ENCODE measurements around the gene FAN1.

The FAN1 gene

DNA sequence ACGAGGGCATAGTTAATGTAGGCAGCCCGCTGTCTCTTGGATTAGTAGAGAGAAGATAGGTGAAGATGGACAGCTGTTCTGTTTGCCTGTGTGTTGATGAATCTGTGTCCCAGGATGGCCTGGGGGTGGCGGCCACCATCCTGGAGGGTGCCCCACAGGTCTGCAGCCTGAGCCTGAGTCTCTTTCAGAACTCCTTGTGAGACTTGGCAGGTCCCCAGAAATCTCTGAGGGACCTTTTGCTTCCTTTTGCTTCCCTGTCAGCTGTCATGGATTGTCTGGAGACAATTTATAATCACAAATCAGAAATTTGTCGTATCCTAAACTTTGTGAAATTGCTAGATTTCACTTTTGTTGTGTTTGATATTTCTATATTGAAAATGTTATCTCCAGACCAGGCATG lies 17.4 kb downstream of the FAN1 start:
- DNase-seq (ENCODE audit: low read depth), result no peak

GRCh38 chr15:30921781-30922479 lies 18.2 kb downstream of the FAN1 start:
- DNase-seq (ENCODE audit: low read depth), result no peak

- DNase-seq (ENCODE audit: low read depth), result no peak
Measured at GRCh38 chr15:30922480-30923311, 19.0 kb downstream of the FAN1 start.

- no peak for DNase-seq (ENCODE audit: low read depth)
Measured at GRCh38 chr15:30923429-30923828, 19.7 kb downstream of the FAN1 start.

DNA sequence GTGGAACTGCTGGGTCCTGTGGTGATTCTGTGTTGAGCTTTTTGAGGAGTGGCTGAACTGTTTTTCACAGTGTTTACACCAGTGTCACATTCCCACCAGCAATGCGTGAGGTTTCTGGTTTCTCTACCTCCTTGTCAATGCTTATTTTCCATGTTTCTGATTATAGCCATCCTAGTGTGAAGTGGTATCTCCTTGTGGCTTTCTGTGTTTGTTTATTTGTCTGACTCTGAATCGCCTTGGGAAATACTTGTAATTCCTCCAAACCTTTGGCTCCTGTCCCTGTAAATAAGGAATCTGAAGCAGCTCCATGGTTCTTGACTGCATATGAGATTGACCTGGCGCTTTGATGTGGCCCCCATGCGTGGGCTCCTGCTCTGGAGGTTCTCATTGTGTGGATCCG lies 20.6 kb downstream of the FAN1 start:
- no peak for DNase-seq (ENCODE audit: low read depth)

- DNase-seq (ENCODE audit: low read depth), result no peak
Measured at GRCh38 chr15:30925686-30926085, 22.0 kb downstream of the FAN1 start.

GRCh38 chr15:30926161-30926560 lies 22.4 kb downstream of the FAN1 start:
- DNase-seq (ENCODE audit: low read depth), result no peak

DNA sequence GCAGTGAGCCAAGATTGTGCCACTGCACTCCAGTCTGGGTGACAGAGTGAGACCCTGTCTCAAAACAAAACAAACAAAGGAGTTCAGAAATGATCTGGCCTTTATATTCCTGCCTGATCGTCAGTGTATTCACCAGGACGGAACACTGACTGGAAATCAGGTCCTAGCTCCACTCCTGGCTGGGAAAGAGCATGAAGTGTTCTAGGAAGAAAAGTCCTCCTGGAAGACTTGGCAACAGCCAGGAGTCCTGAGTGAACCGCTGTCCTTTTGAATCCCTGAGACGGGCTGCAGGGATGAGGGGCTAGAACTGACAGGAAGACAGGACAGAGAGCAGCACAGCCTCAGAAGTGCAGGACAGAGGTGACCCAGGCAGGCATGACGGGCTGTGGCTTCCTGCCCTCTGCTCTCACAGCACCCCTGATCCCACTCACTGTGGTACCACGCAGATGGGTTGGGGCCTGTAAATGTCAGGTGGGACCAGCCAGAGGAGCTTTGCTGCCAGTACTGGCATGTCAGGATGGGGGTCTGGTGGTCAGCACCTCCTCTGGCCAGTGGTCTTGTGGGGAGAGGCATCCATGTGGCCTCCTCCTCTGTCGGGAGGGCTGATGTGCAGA lies 23.5 kb downstream of the FAN1 start:
- no peak for DNase-seq (ENCODE audit: low read depth)

DNA sequence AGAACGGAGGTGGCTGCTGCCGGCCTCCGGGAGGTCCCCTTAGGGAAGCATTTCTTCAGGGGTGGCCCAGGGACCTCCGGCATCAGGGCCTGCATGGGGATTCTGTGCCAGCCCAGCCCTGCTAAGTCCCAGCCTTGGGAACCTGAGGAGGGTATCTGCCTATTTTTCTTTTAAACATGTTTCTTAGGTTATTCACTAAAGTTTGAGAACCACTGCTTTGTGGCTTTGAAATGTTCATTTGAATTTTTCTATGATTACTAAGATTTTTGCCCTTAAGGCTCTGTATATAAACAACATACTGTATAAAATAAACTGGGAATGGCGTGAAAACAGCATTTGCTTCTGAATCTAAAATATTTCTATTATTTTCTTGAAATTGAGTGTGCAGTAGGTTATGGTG lies 24.4 kb downstream of the FAN1 start:
- no peak for DNase-seq (ENCODE audit: low read depth)

- no peak for DNase-seq (ENCODE audit: low read depth)
Measured at GRCh38 chr15:30929064-30929669, 25.5 kb downstream of the FAN1 start.

- no peak for DNase-seq (ENCODE audit: low read depth)
Measured at GRCh38 chr15:30929982-30930381, 26.3 kb downstream of the FAN1 start.

DNA sequence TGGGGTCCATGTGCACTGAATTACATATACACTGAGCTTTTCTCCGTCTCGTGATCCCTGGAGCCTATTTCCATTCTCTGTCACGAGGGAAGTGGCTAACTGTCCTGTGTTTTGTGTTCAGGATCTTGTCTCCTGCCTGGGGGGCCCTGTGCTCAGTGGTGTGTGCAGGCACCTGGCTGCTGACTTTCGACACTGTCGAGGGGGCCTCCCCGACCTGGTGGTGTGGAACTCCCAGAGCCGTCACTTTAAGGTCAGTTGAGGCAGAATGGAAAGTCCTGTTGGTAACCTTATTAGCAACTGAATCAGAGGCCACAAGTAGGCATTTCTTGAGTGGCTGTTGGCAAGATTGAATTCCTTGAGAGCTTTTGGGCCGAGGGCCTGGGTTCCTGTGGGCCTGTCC lies 26.7 kb downstream of the FAN1 start:
- DNase-seq (ENCODE audit: low read depth), result no peak

DNA sequence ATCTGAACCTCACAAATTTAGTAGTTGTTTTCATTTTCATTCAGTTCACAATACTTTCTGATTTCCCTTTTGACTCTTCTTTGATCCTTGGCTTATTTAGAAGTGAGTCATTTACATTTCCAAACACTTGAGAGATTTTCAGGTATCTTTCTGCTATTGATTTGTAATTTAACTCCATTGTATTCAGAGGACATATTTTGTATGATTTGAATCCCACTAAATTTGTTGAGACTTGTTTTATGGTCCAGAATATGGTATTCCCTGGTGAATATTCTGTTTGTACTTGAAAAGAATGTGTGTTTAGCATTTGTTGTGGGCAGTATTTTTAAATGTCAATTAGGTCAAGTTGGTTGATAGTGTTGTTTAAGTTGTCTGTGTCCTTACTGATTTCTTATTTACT lies 29.6 kb downstream of the FAN1 start:
- no peak for DNase-seq (ENCODE audit: low read depth)

- DNase-seq (ENCODE audit: low read depth), result no peak
Measured at GRCh38 chr15:30939161-30939560, 35.4 kb downstream of the FAN1 start.

DNA sequence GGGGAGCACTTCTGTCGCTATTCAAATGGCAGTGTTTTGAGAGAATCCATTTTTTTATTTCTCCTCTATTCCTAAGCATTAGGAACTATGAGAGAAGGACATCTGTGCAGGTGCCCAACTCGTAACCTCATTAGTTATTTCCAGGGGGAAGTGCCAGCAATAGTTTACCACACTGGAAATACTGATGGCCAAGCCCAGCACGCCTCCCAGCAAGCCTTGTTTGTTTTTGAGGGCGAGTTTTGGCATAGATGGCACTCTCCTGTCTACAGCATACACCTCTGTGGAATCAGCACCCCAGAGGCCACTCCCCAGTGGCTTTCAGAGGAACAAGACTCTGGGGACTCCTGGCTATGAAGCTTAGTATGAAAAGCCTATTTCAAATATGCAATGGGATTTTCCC lies 36.6 kb downstream of the FAN1 start:
- no peak for DNase-seq (ENCODE audit: low read depth)

- DNase-seq (ENCODE audit: low read depth), result no peak
Measured at GRCh38 chr15:30941520-30941919, 37.8 kb downstream of the FAN1 start.

GRCh38 chr15:30943654-30944335 lies 40.1 kb downstream of the FAN1 start:
- DNase-seq (ENCODE audit: low read depth), result no peak

DNA sequence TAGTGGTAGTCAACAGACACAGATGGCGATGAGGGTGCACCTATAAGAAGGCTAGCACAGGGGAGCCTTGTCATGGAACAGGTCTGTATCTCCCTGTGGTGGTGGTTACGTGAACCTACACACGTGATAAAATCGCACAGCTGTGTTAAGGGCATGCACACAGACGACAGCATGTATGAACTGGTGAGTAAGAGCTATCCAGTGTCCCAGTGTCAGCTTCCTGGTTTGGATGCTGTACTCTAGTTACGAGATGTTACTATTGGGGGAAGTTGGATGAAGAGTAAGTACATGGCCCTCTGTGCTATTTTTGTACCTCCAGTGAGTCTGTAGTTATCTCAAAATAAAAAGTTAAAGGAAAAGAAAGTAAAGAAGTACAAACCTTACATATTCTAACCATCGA lies 49.5 kb downstream of the FAN1 start:
- no peak for DNase-seq (ENCODE audit: low read depth)

DNA sequence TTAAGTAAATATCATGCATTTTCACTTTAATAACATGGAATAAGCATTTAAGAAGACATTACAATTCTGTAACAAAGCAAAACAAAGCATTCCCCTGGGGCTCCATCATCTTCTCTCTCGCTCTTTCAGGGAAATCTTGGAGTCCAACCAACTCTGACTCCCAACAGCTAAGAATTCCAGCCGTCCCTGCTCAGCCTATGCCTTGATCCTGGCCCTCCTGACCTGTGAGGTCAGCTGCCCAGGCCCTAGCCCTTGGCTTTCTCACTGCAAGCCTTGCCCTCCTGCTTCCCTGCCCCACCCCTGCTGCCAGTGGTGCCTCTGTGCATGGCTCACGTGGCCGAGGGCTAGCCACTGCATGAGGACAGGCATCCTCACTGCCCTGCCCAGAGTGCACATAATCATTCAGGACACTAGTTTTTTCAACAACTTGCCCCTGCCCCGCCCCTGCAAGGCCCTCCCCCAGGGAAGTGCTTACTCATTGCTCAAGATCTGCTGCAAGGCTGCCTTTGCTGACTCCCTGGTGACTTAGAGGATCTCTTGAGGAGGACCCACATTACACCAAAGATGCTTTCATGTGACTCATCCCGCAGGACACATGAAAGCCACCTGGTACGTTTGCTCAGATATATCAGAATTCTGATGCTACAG lies 50.1 kb downstream of the FAN1 start:
- no peak for DNase-seq (ENCODE audit: low read depth)

DNA sequence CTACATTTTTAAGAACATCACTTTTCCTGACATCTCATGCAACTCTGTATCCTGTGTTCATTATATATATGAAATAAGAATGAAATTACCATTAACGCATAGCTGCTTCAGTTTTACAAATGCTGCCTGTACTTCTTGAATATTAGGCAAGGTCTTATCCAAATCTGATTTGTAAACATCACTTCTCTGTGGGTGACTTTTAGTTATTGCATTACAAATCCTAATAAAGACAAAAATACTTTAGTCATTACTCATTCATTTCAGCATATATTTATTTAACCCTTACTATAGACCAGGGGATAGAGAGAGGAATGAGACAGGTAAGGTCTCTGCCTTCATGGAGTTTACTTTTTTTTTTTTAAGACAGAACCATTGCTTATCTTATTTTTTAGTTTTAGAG lies 51.0 kb downstream of the FAN1 start:
- no peak for DNase-seq (ENCODE audit: low read depth)

- DNase-seq (ENCODE audit: low read depth), result no peak
Measured at GRCh38 chr15:30956216-30957124, 52.8 kb downstream of the FAN1 start.

All from activated T-cell treated with anti-CD3 and anti-CD28 coated beads for 1 hour (primary cell).